KOPT-K1 (cell line): ENCODE results near the gene FLOT2.
"Not testable (repeated sequence)": the region's sequence is repeated elsewhere in the genome, so short reads cannot be mapped to it uniquely, and the experiment has no call there.

Experiments used
- H3K27ac ChIP-seq: fragments of 200-600 bp; sonication (generic); 2 replicates; pipeline ENCODE4 v1.5.1; 2016; ENCODE audit warnings: antibody characterized with exemption, mild to moderate bottlenecking, low read depth, low read length; ENCODE audit not compliant: poor library complexity, severe bottlenecking
- H3K36me3 ChIP-seq: fragments of 200-600 bp; sonication (generic); 2 replicates; pipeline ENCODE4 v1.5.1; 2017; ENCODE audit warnings: antibody characterized with exemption, mild to moderate bottlenecking, low read length, moderate library complexity; ENCODE audit not compliant: insufficient read depth
- H3K9me3 ChIP-seq: fragments of 200-600 bp; sonication (generic); 2 replicates; pipeline ENCODE4 v1.5.1; 2017; ENCODE audit warnings: antibody characterized with exemption, low read length, mild to moderate bottlenecking; ENCODE audit not compliant: insufficient read depth, poor library complexity, severe bottlenecking

Gene FLOT2

GRCh38 chr17:28896884-28897768 is at the start of gene FLOT2:
Gene FLOT2 (minus strand): TSS chr17:28897733. CDS start chr17:28897574, 159 bp downstream.
- H3K9me3 ChIP-seq = no peaks in the 10 kb centered on the region
- peak within 1 kb of the TSS; percentile 72 for H3K27ac ChIP-seq
- H3K36me3 ChIP-seq = peaks cover 11% of the 10 kb centered on the region; the same call in 1 of the 2 replicates

- H3K9me3 ChIP-seq = no peaks in the 10 kb centered on the region
- peaks cover 60% of the 10 kb centered on the region for H3K36me3 ChIP-seq
- H3K27ac ChIP-seq = no peak overlapping the region
Measured at GRCh38 chr17:28946239-28946638, 48.7 kb upstream of the FLOT2 start.

GRCh38 chr17:28944862-28945741 is 47.6 kb upstream of the FLOT2 start:
- Histone ChIP-seq H3K27ac (no peak overlapping the region), H3K36me3 (peaks cover 68% of the 10 kb centered on the region), H3K9me3 (no peaks in the 10 kb centered on the region)

- Histone ChIP-seq H3K9me3 (no peaks in the 10 kb centered on the region), H3K36me3 (peaks cover 76% of the 10 kb centered on the region), H3K27ac (no peak overlapping the region)
Measured at GRCh38 chr17:28944343-28944742, 46.8 kb upstream of the FLOT2 start.

- Histone ChIP-seq H3K27ac (no peak overlapping the region), H3K9me3 (no peaks in the 10 kb centered on the region), H3K36me3 (peaks cover 87% of the 10 kb centered on the region)
Measured at GRCh38 chr17:28942925-28943324, 45.4 kb upstream of the FLOT2 start.

GRCh38 chr17:28941251-28941650 is 43.7 kb upstream of the FLOT2 start:
- peaks cover 85% of the 10 kb centered on the region for H3K36me3 ChIP-seq
- H3K27ac ChIP-seq = no peak overlapping the region
- H3K9me3 ChIP-seq = no peaks in the 10 kb centered on the region

- H3K9me3 ChIP-seq = no peaks in the 10 kb centered on the region
- no peak overlapping the region for H3K27ac ChIP-seq
- peaks cover 85% of the 10 kb centered on the region for H3K36me3 ChIP-seq
Measured at GRCh38 chr17:28940675-28941074, 43.1 kb upstream of the FLOT2 start.

- no peak overlapping the region for H3K27ac ChIP-seq
- H3K36me3 ChIP-seq = peaks cover 85% of the 10 kb centered on the region
Measured at GRCh38 chr17:28940142-28940541, 42.6 kb upstream of the FLOT2 start.

GRCh38 chr17:28938552-28938951 is 41.0 kb upstream of the FLOT2 start:
- Histone ChIP-seq H3K36me3 (peaks cover 81% of the 10 kb centered on the region), H3K27ac (no peak overlapping the region)

More at GRCh38 chr17:28940142-28940541, 42.6 kb upstream of the FLOT2 start:
- H3K9me3 ChIP-seq = no peaks in the 10 kb centered on the region

GRCh38 chr17:28937044-28937729 is 39.7 kb upstream of the FLOT2 start:
- peaks cover 80% of the 10 kb centered on the region for H3K36me3 ChIP-seq
- H3K27ac ChIP-seq = no peak overlapping the region
- no peaks in the 10 kb centered on the region for H3K9me3 ChIP-seq

More at GRCh38 chr17:28938552-28938951, 41.0 kb upstream of the FLOT2 start:
- H3K9me3 ChIP-seq = no peaks in the 10 kb centered on the region

- Histone ChIP-seq H3K36me3 (peaks cover 78% of the 10 kb centered on the region), H3K27ac (no peak overlapping the region), H3K9me3 (no peaks in the 10 kb centered on the region)
Measured at GRCh38 chr17:28935744-28936460, 38.4 kb upstream of the FLOT2 start.

GRCh38 chr17:28934508-28934907 is 37.0 kb upstream of the FLOT2 start:
- not testable (repeated sequence) for H3K9me3 ChIP-seq, H3K27ac ChIP-seq
- H3K36me3 ChIP-seq = peaks cover 72% of the 10 kb centered on the region

- H3K9me3 ChIP-seq = no peaks in the 10 kb centered on the region
- H3K27ac ChIP-seq = no peak overlapping the region
- peaks cover 64% of the 10 kb centered on the region for H3K36me3 ChIP-seq
Measured at GRCh38 chr17:28929787-28930186, 32.3 kb upstream of the FLOT2 start.

- no peak overlapping the region for H3K27ac ChIP-seq
- H3K9me3 ChIP-seq = no peaks in the 10 kb centered on the region
- H3K36me3 ChIP-seq = peaks cover 70% of the 10 kb centered on the region
Measured at GRCh38 chr17:28928061-28928460, 30.5 kb upstream of the FLOT2 start.
